GM21515 (cell line): Measurements from ENCODE around the gene VMAC.

Source experiments
- ATAC-seq: cut with Tn5 transposase; IDR thresholded peaks from one replicate; pipeline ENCODE4 v1.9.1; 2021; ENCODE audit not compliant: unreplicated experiment

VMAC gene

DNA sequence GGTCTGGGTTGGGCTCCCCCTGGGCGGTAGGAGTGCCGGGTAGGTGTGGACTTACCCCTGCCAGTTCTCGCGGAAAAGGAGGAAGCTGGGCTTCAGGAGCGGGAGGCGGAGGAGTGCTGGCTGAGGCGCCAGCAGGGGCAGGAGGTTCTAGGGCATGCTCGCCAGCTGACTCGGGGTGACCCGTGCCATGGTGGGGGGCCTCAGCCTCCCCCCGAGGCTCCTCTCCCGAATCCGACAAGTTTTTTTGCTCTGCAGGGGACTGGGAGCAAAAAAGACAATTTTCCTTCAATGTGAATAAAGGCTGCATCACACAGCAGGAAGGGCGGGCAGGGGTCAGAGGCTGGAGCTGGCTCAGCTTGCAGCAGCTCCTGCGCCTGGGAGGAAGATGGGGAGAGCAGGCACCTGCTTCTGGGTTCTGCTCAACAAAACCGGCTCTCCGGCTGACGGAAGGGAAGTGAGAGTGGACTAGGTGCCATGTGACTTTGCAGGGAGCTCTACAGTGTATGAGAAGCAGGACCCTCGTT, 46.7 kb downstream of the VMAC start:
- ATAC-seq: no peak

DNA sequence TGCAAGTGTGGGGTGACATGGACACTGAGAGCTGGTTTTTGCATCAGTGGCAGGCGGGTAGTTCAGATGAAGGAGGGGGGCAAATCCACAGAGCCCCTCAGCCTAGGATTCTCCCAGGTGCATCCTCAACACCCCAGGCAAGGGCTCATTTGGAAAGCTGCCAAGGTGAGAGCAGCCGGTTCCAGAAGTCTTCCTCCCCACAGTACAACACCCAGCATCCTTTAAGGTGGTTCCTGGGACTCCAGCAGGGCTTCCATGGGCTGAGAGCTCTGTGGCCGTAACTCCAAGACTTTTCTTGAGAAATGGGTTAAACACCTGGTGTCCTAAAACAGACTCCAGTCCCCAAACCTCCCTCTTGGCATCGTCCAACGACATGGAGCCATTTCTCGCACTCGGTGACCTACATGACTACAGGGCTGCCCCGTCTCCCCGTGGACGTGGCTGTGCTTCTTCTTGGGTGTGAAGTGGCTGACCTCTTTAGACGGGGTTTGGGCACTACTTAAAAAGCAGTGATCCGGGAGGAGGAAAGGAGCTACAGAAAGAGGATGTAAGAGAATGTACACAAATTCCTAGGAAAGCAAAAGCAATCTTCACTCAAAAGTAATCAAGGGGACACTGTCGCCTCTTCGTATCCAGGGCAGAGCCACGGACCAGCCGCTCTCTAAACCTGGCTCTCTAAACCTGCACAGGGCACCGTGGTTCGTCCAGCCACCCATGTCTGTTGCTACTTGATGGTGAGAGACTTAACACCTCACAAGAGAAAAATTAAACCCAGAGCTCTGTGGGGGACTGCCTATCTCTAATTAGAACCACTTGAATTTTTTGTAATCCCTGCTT, 47.7 kb downstream of the VMAC start:
- no peak for ATAC-seq

DNA sequence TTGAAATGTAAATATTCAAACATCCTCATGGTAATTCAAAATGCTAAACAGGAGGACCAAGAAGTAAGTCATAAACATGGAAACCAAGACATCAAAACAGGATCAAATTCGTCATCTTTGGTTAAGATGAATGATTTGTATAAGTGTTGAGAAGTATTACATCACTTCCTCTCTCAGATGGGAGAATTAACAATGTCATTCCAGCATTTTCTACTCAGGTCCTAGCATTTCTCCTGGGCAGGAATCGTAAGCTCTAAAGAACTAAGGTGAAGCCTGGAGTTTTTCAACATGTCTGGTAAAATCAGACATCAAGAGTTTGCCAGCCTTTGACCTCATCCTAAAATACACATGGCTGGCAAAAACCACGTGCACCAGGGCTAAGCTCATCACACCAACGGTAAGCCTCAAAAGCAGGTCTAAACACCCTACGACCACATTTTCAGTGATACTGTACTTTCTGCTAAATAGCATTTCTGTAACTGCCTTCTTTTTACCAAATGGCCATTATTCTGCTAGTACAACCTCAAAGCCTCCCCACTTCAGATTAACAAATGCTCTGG, 48.4 kb downstream of the VMAC start:
- ATAC-seq: no peak

DNA sequence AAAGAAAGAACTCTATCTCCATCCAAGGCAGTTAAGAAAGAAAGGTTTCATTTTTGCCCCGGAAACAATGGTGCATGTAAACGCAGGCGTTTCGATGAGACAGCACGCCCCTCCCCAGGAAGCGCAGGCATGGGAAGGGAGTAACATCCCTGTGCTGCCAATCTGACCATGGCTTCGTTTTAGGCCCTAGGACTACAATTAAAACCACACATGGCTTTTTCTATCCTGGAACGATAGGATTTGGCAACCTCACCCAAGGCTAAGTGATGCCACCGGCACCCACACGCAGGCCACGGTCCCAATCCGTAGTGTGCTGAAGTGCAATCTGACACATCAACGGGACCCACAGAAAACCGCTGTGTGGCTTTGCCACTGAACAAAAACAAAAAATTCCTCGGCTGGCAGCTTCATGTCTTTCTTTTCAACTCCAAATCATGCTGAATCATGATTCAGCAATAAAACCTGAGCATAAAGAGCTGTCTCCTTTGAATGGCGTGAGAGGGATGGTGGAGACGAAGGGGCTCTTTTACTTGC, 49.1 kb downstream of the VMAC start:
- no peak for ATAC-seq

DNA sequence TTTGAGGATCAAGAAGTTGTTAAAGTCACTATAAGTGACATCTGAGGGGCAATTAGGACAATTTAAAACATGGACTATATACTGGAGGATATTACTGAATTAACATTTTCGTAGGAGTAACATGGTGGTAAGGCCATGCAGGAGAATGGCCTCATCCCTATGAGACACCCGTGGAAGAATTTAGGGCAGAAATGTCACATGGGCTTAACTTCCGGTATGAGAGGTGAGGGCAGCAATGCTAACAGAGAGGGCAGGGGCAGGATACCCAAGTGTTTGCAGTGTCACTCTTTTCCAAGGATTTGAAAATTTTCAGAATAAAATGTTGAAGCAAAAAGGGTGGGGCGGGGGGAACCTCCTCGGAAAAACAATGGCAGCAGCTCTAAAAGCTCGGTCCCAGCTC, 49.6 kb downstream of the VMAC start:
- ATAC-seq: no peak

DNA sequence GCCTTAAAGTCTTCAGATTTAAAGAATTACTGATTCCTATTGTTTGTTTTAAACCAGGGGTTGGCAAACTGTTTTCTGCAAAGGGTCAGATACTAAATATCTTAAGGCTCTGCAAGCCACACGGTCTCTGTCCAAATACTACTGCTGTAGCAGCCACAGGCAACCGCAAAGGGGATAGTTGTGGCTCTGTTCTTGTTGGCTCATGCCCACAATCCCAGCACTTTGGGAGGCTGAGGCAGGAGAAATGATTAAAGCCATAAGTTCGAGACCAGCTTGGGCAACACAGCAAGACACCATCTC, 50.9 kb downstream of the VMAC start:
- ATAC-seq: no peak

DNA sequence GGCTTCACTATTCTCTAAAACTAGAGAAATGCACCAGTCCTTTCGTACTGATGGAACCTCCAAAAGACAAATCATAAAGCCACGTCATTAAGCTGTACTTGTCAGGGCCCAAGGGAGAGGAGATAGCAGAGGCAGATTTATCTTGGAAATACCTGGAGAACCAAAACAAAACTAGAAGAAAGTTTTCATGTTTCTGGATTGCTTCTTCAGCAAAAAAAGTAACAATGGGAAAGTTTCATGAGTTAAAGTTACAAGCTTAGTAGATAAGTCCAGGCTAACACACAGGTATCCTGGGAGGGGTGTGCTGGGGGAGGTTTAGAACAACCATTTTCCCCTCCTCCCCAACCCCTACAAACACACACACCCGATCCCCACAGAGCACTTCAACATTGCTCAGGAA, 51.7 kb downstream of the VMAC start:
- ATAC-seq: no peak

DNA sequence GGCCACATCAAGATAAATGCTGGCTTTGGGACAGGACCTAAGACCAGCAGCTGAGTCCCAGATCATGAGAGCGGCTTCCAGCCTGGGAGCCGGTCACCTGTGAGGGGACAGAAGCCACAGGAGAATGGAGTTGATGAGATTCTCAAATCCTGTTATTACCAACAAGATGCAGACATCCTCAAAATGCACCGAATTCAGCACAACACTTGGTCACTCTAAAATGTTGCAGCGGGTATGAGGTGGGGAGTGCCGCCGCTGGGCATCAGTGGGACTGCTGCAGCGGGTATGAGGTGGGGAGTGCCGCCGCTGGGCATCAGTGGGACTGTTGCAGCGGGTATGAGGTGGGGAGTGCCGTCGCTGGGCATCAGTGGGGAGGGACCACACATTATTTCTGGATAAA, 52.1 kb downstream of the VMAC start:
- no peak for ATAC-seq

DNA sequence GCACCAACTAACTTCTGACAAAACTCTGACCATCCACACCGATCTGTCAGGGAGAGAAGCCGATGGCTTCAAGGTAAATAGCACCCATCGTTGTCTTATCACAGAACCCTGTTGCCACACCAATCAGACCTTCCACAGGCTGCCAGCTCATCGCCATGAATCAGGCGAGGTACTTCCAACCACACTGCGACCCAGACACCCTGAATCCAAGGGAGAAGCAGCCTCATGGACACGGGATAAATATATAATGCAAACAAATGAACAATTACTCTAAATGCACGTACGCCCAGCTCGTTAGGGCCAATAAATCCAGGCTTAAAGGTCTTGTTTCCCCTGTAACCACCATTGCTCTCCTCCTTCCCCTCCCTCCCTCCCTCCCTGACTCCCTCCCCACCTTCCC, 52.5 kb downstream of the VMAC start:
- no peak for ATAC-seq

DNA sequence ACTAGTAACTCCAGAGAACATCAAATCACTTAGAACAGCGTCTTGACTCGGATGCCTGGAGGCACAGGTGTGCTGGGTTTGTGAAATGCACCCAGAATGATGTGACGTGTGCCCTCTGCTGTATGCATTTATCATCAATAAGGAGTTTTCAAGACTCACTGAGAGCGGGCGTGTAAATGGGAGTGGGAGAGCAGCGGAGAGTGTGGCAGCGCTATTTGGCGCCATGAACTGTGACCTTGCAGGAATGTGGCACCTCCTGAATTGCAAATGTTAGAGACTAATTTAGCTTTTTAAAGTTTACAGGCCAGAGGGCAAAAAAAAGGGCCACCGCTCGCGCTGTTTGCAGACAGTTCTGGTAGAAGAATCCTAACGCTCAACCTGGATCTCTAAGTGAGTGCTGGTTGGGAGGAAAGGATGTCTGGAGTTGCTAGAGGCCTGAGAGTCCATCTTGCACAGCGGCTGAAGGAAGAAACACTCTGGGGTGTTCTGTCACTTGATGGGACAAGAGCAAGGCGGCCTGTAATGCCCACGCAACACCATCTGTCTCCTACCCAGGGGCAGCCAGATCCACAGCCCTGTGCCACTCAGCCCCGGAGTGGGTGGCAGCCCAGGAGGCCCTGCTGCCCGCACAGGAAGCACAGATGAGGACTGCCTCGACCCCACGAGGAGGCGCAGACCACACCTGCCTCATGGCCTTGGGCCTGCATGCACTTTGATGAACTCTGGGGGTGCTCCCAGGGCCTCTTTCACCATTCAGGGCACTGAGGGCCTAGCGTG, 53.6 kb downstream of the VMAC start:
- ATAC-seq: no peak

DNA sequence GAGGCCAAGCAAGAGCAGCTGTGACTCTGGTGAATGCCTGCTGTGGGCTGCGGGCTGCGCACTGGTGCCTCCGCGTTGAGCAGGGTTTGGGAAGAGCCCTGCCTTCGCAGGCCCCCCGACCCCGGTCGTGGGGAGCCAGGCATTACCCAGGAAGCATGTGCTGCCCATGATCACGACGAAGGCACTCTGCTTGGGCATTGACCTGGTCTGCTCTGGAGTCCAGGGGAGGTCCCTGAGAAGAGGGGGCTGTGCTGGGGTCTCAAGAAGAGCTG, 54.1 kb downstream of the VMAC start:
- no peak for ATAC-seq

DNA sequence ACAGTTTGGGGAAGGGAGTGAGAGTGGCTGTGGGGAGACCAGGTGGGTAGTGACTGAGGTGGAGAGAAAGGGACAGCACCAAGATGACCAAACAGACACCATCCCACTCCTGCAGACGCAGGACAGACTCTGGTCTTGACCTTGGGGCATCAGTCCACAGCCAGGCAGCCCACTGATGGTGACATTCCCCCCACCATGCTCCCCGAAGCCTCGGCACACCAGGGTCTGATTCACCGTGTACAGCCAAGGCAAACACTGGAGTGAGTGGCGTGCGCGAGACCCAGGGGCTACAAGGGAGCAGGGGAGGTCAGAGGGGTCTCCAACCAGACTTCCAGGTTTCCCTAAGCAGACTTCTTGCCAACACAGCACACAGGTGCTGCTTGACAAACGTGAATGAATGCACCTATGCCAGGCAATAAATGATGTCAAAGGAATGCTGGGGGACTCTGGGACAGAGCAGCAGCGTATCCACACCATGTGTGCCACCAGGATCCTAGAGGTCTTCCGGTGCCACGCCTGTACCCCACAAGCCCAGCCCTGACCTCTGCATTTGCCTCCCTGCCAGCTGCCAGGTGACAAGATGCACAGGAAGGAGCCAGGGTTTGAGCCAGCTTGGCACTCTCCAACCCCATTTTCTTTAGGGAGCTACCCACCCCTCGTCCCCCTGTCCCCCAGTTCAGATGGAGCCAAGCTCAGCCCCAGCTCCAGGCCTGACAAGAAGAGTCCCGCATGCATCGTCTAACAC, 54.8 kb downstream of the VMAC start:
- ATAC-seq: no peak
